WTC11 (cell line): ENCODE measurements around the gene HARS2. TPM values are rescaled to one million over a fixed set of nuclear protein-coding genes. Genes with fewer than 3 reads are reported as not detected.

Experiments
- ATAC-seq: fragments of 200-7000 bp; cut with Tn5 transposase; 2 replicates; pipeline ENCODE4 v1.10.0; 2021; ENCODE audit warnings: mild to moderate bottlenecking, moderate library complexity
- CTCF ChIA-PET: fragments of 300-600 bp; sonication (Branson Sonifier 250); formaldehyde crosslinking; loops from one replicate; lab custom pipeline; 2021; ENCODE audit warnings: antibody characterized with exemption; lab: Charles Lee
- POLR2A ChIA-PET: fragments of 350-600 bp; sonication (Branson Sonifier 250); formaldehyde crosslinking; loops from one replicate; lab custom pipeline; 2021; ENCODE audit warnings: antibody characterized with exemption; lab: Charles Lee
- DNase-seq: peaks from one replicate; pipeline ENCODE4 v3.0.0; 2021; ENCODE audit warnings: low spot score
- H3K27ac Mint-ChIP-seq: 2 replicates; pipeline ENCODE4 v1.8.0; 2021; ENCODE audit warnings: mixed read lengths
- H3K27me3 Mint-ChIP-seq: 2 replicates; pipeline ENCODE4 v1.8.0; 2021; ENCODE audit warnings: low read depth, mild to moderate bottlenecking, moderate library complexity, mixed read lengths
- H3K36me3 Mint-ChIP-seq: 2 replicates; pipeline ENCODE4 v1.8.0; 2021; ENCODE audit warnings: mixed read lengths
- H3K4me1 Mint-ChIP-seq: 2 replicates; pipeline ENCODE4 v1.8.0; 2022; ENCODE audit warnings: mixed read lengths
- H3K4me3 Mint-ChIP-seq: 2 replicates; pipeline ENCODE4 v1.8.0; 2021; ENCODE audit warnings: mild to moderate bottlenecking, moderate library complexity, mixed read lengths
- H3K9me3 Mint-ChIP-seq: 2 replicates; pipeline ENCODE4 v1.8.0; 2021; ENCODE audit warnings: mixed read lengths
- ATF1 ChIP-seq: sonication (generic); formaldehyde crosslinking; IDR thresholded peaks from 2 replicates; pipeline ENCODE4 v1.8.1; 2023; ENCODE audit warnings: mild to moderate bottlenecking, moderate library complexity, missing genetic modification reagents
- CREB1 ChIP-seq: sonication (generic); formaldehyde crosslinking; IDR thresholded peaks from 2 replicates; pipeline ENCODE4 v1.8.0; 2023; ENCODE audit warnings: mild to moderate bottlenecking, missing genetic modification reagents
- FOXK1 ChIP-seq: sonication (generic); formaldehyde crosslinking; IDR thresholded peaks from 2 replicates; pipeline ENCODE4 v1.8.0; 2022; ENCODE audit warnings: mild to moderate bottlenecking, moderate library complexity, missing genetic modification reagents
- IRF2 ChIP-seq: sonication (generic); formaldehyde crosslinking; IDR thresholded peaks from 2 replicates; pipeline ENCODE4 v1.8.0; 2022; ENCODE audit warnings: low read depth, missing genetic modification reagents, borderline replicate concordance
- NFYB ChIP-seq: sonication (generic); formaldehyde crosslinking; conservative IDR thresholded peaks from 2 replicates; pipeline ENCODE4 v1.8.0; 2022; ENCODE audit warnings: low read depth, missing genetic modification reagents
- NR3C1 ChIP-seq: sonication (generic); formaldehyde crosslinking; conservative IDR thresholded peaks from 2 replicates; pipeline ENCODE4 v1.8.1; 2023; ENCODE audit warnings: low read depth, mild to moderate bottlenecking, missing genetic modification reagents
- OVOL2 ChIP-seq: fragments of 250-450 bp; sonication (Bioruptor Pico); IDR thresholded peaks from 2 replicates; pipeline ENCODE4 v1.9.0; 2021; ENCODE audit warnings: mild to moderate bottlenecking, borderline replicate concordance
- SMAD4 ChIP-seq: sonication (generic); formaldehyde crosslinking; IDR thresholded peaks from 2 replicates; pipeline ENCODE4 v1.8.0; 2022; ENCODE audit warnings: mild to moderate bottlenecking, missing genetic modification reagents
- SOX15 ChIP-seq: fragments of 250-450 bp; sonication (Bioruptor Pico); IDR thresholded peaks from 2 replicates; pipeline ENCODE4 v1.9.0; 2021; ENCODE audit warnings: mild to moderate bottlenecking
- SP1 ChIP-seq: sonication (generic); formaldehyde crosslinking; conservative IDR thresholded peaks from 2 replicates; pipeline ENCODE4 v1.8.1; 2022; ENCODE audit warnings: missing genetic modification reagents
- TEAD1 ChIP-seq: sonication (generic); formaldehyde crosslinking; IDR thresholded peaks from 2 replicates; pipeline ENCODE4 v1.8.0; 2022; ENCODE audit warnings: mild to moderate bottlenecking, missing genetic modification reagents
- ZNF138 ChIP-seq: sonication (generic); formaldehyde crosslinking; conservative IDR thresholded peaks from 2 replicates; pipeline ENCODE4 v1.8.1; 2022; ENCODE audit warnings: mild to moderate bottlenecking, moderate library complexity, missing genetic modification reagents
- ZNF232 ChIP-seq: sonication (generic); formaldehyde crosslinking; IDR thresholded peaks from 2 replicates; pipeline ENCODE4 v1.8.0; 2022; ENCODE audit warnings: mild to moderate bottlenecking, missing genetic modification reagents
- ZNF423 ChIP-seq: fragments of 250-450 bp; sonication (Bioruptor Pico); IDR thresholded peaks from 2 replicates; pipeline ENCODE4 v2.1.2; 2022; ENCODE audit warnings: mild to moderate bottlenecking, moderate library complexity
- total RNA-seq: library from RNA; stranded (reverse); gene quantifications from 3 replicates; pipeline ENCODE4 v1.2.3, GENCODE V29; 2021
- TF ChIP-seq, protein P1 (sequence below): sonication (generic); formaldehyde crosslinking; IDR thresholded peaks from 2 replicates; pipeline ENCODE4 v1.8.1; 2022; ENCODE audit warnings: mild to moderate bottlenecking, missing genetic modification reagents, moderate library complexity, borderline replicate concordance
- TF ChIP-seq, protein P2 (sequence below): sonication (generic); formaldehyde crosslinking; IDR thresholded peaks from 2 replicates; pipeline ENCODE4 v1.8.1; 2023; ENCODE audit warnings: mild to moderate bottlenecking, missing genetic modification reagents, moderate library complexity
- TF ChIP-seq, protein P3 (sequence below): sonication (generic); formaldehyde crosslinking; IDR thresholded peaks from 2 replicates; pipeline ENCODE4 v1.8.1; 2022; ENCODE audit warnings: missing genetic modification reagents, borderline replicate concordance
- TF ChIP-seq, protein P4 (sequence below): sonication (generic); formaldehyde crosslinking; IDR thresholded peaks from 2 replicates; pipeline ENCODE4 v1.8.1; 2022; ENCODE audit warnings: low read depth, missing genetic modification reagents, borderline replicate concordance
- TF ChIP-seq, protein P5 (sequence below): fragments of 250-450 bp; sonication (Bioruptor Pico); IDR thresholded peaks from 2 replicates; pipeline ENCODE4 v1.9.0; 2021; ENCODE audit warnings: moderate library complexity, mild to moderate bottlenecking, inconsistent platforms, borderline replicate concordance
- TF ChIP-seq, protein P6 (sequence below): sonication (generic); formaldehyde crosslinking; IDR thresholded peaks from 2 replicates; pipeline ENCODE4 v1.8.1; 2023; ENCODE audit warnings: mild to moderate bottlenecking, missing genetic modification reagents, borderline replicate concordance
- TF ChIP-seq, protein P7 (sequence below): sonication (generic); formaldehyde crosslinking; IDR thresholded peaks from 2 replicates; pipeline ENCODE4 v1.8.0; 2022; ENCODE audit warnings: mild to moderate bottlenecking, missing genetic modification reagents
- TF ChIP-seq, protein P8 (sequence below): sonication (generic); formaldehyde crosslinking; IDR thresholded peaks from 2 replicates; pipeline ENCODE4 v1.8.0; 2023; ENCODE audit warnings: mild to moderate bottlenecking, missing genetic modification reagents

The HARS2 gene
- total RNA-seq, 1 experiment from 2014 or later = 28.9 TPM

DNA sequence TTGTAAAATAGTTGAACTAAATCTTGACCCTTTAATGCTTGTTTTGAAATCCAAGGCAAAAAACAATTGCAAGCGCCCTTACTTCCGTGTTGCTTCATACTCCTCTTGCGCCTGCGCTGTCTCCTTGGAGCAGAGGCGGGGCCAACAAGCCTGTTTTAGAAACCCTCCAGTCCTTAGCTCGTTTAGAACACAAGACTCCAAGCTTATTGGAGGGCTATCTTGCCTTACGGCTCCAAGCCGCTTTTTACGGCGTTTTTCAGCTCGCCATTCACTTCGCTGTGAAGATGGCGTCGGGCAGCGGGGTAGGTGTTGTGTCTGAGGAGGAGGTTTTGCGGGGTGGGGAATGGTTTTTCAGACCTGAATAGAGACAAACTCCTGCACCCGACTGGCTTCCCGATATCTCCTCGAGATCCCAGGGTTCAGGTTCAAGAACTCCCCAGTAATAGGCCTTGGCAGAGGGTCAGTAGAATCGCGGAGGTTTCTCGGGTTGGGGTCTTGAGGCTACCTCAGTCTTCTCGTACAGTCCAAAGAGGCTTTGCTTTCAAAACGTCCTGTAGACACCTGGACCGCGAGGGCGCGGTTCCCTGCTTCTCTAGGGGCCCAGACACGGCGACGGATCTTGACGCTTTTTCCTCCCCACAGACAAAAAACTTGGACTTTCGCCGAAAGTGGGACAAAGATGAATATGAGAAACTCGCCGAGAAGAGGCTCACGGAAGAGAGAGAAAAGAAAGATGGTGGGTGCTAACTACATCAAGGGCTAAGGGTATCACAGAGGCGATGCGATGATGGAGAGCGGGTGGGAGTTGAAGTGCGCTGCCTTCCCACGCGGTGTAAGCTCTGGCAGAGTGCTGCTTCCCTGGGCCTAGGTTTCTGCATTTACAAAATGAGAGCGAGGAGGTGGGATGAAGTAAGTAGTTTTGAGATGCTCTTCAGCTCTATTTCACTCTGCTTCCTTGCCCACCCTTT is 9.2 kb downstream of the HARS2 start, which contains the start of gene ZMAT2:
TSS of gene ZMAT2 (plus strand) at position 271 of the 968 bp plus-strand sequence. CDS start at position 285, 14 bp downstream.
- Mint-ChIP-seq H3K27me3 (no peaks in the 10 kb centered on the region), H3K4me3 (peak within 1 kb of the TSS; percentile 97), H3K27ac (peak within 1 kb of the TSS; percentile 86), H3K9me3 (no peaks in the 10 kb centered on the region), H3K4me1 (peaks cover 23% of the 10 kb centered on the region), H3K36me3 (peaks cover 81% of the 10 kb centered on the region)
- DNase-seq = peak; percentile 91
- ChIA-PET POLR2A (interaction anchor here (0.6 to 1.4 kb wide), 9 partner anchors 9 to 298 kb away, joined by 3 to 10 read pairs (median 3); partner anchors contain the start of genes HARS1, HARS2, IK and NDUFA2), CTCF (interaction anchor here (0.7 to 1.9 kb wide), 13 partner anchors 9 to 354 kb away, joined by 3 to 10 read pairs (median 5); partner anchors contain the start of genes EIF4EBP3, HARS1, HARS2 and HBEGF)
- ATAC-seq = peak; percentile 99
- no peak for TF ChIP-seq SOX15 (CRISPR knock-in tag)
- TF ChIP-seq, protein P1, sequence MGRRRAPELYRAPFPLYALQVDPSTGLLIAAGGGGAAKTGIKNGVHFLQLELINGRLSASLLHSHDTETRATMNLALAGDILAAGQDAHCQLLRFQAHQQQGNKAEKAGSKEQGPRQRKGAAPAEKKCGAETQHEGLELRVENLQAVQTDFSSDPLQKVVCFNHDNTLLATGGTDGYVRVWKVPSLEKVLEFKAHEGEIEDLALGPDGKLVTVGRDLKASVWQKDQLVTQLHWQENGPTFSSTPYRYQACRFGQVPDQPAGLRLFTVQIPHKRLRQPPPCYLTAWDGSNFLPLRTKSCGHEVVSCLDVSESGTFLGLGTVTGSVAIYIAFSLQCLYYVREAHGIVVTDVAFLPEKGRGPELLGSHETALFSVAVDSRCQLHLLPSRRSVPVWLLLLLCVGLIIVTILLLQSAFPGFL = no peak
- TF ChIP-seq, protein P2, sequence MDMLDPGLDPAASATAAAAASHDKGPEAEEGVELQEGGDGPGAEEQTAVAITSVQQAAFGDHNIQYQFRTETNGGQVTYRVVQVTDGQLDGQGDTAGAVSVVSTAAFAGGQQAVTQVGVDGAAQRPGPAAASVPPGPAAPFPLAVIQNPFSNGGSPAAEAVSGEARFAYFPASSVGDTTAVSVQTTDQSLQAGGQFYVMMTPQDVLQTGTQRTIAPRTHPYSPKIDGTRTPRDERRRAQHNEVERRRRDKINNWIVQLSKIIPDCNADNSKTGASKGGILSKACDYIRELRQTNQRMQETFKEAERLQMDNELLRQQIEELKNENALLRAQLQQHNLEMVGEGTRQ = no peak
- TF ChIP-seq OVOL2 (CRISPR knock-in tag) = no peak
- TF ChIP-seq ZNF138 (CRISPR knock-in tag) = no peak
- TF ChIP-seq NR3C1 (CRISPR knock-in tag) = no peak
- TF ChIP-seq TEAD1 (CRISPR knock-in tag) = no peak
- TF ChIP-seq IRF2 = no peak
- no peak for TF ChIP-seq CREB1 (CRISPR knock-in tag)
- TF ChIP-seq FOXK1 (CRISPR knock-in tag) = peak; percentile 91; the same call in 1 of the 2 replicates
- TF ChIP-seq, protein P3, sequence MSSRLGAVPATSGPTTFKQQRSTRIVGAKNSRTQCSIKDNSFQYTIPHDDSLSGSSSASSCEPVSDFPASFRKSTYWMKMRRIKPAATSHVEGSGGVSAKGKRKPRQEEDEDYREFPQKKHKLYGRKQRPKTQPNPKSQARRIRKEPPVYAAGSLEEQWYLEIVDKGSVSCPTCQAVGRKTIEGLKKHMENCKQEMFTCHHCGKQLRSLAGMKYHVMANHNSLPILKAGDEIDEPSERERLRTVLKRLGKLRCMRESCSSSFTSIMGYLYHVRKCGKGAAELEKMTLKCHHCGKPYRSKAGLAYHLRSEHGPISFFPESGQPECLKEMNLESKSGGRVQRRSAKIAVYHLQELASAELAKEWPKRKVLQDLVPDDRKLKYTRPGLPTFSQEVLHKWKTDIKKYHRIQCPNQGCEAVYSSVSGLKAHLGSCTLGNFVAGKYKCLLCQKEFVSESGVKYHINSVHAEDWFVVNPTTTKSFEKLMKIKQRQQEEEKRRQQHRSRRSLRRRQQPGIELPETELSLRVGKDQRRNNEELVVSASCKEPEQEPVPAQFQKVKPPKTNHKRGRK (CRISPR knock-in tag) = no peak
- no peak for TF ChIP-seq ZNF423 (CRISPR knock-in tag)
- TF ChIP-seq, protein P4, sequence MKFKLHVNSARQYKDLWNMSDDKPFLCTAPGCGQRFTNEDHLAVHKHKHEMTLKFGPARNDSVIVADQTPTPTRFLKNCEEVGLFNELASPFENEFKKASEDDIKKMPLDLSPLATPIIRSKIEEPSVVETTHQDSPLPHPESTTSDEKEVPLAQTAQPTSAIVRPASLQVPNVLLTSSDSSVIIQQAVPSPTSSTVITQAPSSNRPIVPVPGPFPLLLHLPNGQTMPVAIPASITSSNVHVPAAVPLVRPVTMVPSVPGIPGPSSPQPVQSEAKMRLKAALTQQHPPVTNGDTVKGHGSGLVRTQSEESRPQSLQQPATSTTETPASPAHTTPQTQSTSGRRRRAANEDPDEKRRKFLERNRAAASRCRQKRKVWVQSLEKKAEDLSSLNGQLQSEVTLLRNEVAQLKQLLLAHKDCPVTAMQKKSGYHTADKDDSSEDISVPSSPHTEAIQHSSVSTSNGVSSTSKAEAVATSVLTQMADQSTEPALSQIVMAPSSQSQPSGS (CRISPR knock-in tag) = no peak
- TF ChIP-seq, protein P5, sequence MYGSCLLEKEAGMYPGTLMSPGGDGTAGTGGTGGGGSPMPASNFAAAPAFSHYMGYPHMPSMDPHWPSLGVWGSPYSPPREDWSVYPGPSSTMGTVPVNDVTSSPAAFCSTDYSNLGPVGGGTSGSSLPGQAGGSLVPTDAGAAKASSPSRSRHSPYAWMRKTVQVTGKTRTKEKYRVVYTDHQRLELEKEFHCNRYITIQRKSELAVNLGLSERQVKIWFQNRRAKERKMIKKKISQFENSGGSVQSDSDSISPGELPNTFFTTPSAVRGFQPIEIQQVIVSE (CRISPR knock-in tag) = no peak
- TF ChIP-seq, protein P6, sequence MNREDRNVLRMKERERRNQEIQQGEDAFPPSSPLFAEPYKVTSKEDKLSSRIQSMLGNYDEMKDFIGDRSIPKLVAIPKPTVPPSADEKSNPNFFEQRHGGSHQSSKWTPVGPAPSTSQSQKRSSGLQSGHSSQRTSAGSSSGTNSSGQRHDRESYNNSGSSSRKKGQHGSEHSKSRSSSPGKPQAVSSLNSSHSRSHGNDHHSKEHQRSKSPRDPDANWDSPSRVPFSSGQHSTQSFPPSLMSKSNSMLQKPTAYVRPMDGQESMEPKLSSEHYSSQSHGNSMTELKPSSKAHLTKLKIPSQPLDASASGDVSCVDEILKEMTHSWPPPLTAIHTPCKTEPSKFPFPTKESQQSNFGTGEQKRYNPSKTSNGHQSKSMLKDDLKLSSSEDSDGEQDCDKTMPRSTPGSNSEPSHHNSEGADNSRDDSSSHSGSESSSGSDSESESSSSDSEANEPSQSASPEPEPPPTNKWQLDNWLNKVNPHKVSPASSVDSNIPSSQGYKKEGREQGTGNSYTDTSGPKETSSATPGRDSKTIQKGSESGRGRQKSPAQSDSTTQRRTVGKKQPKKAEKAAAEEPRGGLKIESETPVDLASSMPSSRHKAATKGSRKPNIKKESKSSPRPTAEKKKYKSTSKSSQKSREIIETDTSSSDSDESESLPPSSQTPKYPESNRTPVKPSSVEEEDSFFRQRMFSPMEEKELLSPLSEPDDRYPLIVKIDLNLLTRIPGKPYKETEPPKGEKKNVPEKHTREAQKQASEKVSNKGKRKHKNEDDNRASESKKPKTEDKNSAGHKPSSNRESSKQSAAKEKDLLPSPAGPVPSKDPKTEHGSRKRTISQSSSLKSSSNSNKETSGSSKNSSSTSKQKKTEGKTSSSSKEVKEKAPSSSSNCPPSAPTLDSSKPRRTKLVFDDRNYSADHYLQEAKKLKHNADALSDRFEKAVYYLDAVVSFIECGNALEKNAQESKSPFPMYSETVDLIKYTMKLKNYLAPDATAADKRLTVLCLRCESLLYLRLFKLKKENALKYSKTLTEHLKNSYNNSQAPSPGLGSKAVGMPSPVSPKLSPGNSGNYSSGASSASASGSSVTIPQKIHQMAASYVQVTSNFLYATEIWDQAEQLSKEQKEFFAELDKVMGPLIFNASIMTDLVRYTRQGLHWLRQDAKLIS (CRISPR knock-in tag) = no peak
- peak; percentile 80 for TF ChIP-seq SP1
- no peak for TF ChIP-seq SMAD4
- TF ChIP-seq NFYB (CRISPR knock-in tag) = peak; percentile 85
- TF ChIP-seq, protein P7, sequence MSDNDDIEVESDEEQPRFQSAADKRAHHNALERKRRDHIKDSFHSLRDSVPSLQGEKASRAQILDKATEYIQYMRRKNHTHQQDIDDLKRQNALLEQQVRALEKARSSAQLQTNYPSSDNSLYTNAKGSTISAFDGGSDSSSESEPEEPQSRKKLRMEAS (CRISPR knock-in tag) = no peak
- TF ChIP-seq ZNF232 (CRISPR knock-in tag) = 0 out of 2 replicates have a peak, but pooled peaks have one; percentile 12
- TF ChIP-seq, protein P8, sequence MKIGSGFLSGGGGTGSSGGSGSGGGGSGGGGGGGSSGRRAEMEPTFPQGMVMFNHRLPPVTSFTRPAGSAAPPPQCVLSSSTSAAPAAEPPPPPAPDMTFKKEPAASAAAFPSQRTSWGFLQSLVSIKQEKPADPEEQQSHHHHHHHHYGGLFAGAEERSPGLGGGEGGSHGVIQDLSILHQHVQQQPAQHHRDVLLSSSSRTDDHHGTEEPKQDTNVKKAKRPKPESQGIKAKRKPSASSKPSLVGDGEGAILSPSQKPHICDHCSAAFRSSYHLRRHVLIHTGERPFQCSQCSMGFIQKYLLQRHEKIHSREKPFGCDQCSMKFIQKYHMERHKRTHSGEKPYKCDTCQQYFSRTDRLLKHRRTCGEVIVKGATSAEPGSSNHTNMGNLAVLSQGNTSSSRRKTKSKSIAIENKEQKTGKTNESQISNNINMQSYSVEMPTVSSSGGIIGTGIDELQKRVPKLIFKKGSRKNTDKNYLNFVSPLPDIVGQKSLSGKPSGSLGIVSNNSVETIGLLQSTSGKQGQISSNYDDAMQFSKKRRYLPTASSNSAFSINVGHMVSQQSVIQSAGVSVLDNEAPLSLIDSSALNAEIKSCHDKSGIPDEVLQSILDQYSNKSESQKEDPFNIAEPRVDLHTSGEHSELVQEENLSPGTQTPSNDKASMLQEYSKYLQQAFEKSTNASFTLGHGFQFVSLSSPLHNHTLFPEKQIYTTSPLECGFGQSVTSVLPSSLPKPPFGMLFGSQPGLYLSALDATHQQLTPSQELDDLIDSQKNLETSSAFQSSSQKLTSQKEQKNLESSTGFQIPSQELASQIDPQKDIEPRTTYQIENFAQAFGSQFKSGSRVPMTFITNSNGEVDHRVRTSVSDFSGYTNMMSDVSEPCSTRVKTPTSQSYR (CRISPR knock-in tag) = no peak
- no peak for TF ChIP-seq ATF1 (CRISPR knock-in tag)
